Measurements from ENCODE around the gene KRT34.

GRCh38 chr17:41354536-41354935 lies 27.6 kb downstream of the KRT34 start:
- TF ChIP-seq POLR2A (IDR thresholded peaks at IDR 0.05; ENCODE audit: low read depth, low read length) (no peak), TAF1 (IDR thresholded peaks at IDR 0.05; ENCODE audit: low read depth, low read length) (no peak), POLR2AphosphoS5 (IDR thresholded peaks at IDR 0.05; ENCODE audit: low read depth, low read length) (no peak), SPI1 (IDR thresholded peaks at IDR 0.05; ENCODE audit: low read depth, low read length) (peak; percentile 45)
